Measurements from ENCODE around the gene C5orf63. TPM values are rescaled to one million over a fixed set of nuclear protein-coding genes. Genes with fewer than 3 reads are reported as not detected.

C5orf63 gene
- total and polyA plus RNA-seq, 2 of the 13 experiments (the other 11 are each of a cell fraction or from before 2014, with no cell fraction given) = 7.9 to 8.8 TPM

GRCh38 chr5:127030259-127031146, 42.8 kb downstream of the C5orf63 start, which contains the start of gene MARCHF3 (continued):
- TF ChIP-seq TERF1 (CRISPR knock-in tag; IDR thresholded peaks at IDR 0.05) (no peak), BRF2 (CRISPR knock-in tag; IDR thresholded peaks at IDR 0.05) (peak; percentile 57; the same call in 1 of the 2 replicates), IRF1 (CRISPR knock-in tag; IDR thresholded peaks at IDR 0.05; ENCODE audit: low read depth) (no peak), CREM (IDR thresholded peaks at IDR 0.05) (no peak; the same call in 1 of the 2 replicates), CREM (CRISPR knock-in tag; IDR thresholded peaks at IDR 0.05) (no peak), ZBTB7A (CRISPR knock-in tag; IDR thresholded peaks at IDR 0.05) (0 out of 2 replicates have a peak, but pooled peaks have one; percentile 20), HMGXB3 (CRISPR knock-in tag; IDR thresholded peaks at IDR 0.05; ENCODE audit: borderline replicate concordance) (no peak), NFE2 (CRISPR knock-in tag; IDR thresholded peaks at IDR 0.05) (no peak), SIN3B (IDR thresholded peaks at IDR 0.05; ENCODE audit: low read length) (no peak), ZNF530 (CRISPR knock-in tag; IDR thresholded peaks at IDR 0.05; ENCODE audit: low read depth) (no peak), RFX3 (CRISPR knock-in tag; IDR thresholded peaks at IDR 0.05) (no peak), MXI1 (IDR thresholded peaks at IDR 0.05; ENCODE audit: borderline replicate concordance, low read depth, low read length) (peak; percentile 23; the same call in 1 of the 3 replicates), ZNF430 (CRISPR knock-in tag; IDR thresholded peaks at IDR 0.05) (no peak), ZBED4 (CRISPR knock-in tag; IDR thresholded peaks at IDR 0.05; ENCODE audit: borderline replicate concordance) (no peak), TGIF2 (CRISPR knock-in tag; IDR thresholded peaks at IDR 0.05) (peak; percentile 67), NRL (CRISPR knock-in tag; IDR thresholded peaks at IDR 0.05; ENCODE audit: borderline replicate concordance) (no peak; the same call in 1 of the 2 replicates), MIER2 (CRISPR knock-in tag; IDR thresholded peaks at IDR 0.05) (no peak)
